ENCODE results near the gene SNX7. TPM values are rescaled to one million over a fixed set of nuclear protein-coding genes. Genes with fewer than 3 reads are reported as not detected.

Gene SNX7
- 10 to 100 TPM in 3 of 4 donors, 1 to 10 TPM in 1; 9.9 to 27.0 (median 18.3) TPM for total RNA-seq

- DNase-seq, result peak; percentile 20 to 91 (median 84)
- Histone ChIP-seq H3K4me3 (peak within 1 kb of the TSS; percentile 41 to 91 (median 64)), H3K36me3 (no peaks in the 10 kb centered on the region), H3K4me1 (peaks cover 0 to 13% (median 4%) of the 10 kb centered on the region in 4 donors), H3K27ac (peak within 1 kb of the TSS; percentile 66 to 96 (median 85)), H3K9me3 (no peaks in the 10 kb centered on the region), H3K27me3 (no peaks in the 10 kb centered on the region)
- TF ChIP-seq CTCF (IDR thresholded peaks at IDR 0.05) (peak in 3 of 6 experiments; percentile 3 to 25 (median 4)), POLR2A (IDR thresholded peaks at IDR 0.05) (peak; percentile 63 to 79)
Observed at GRCh38 chr1:98661544-98662355, at the start of gene SNX7. SNX7 (plus strand) TSS chr1:98661721; CDS start chr1:98661732, 11 bp downstream.

GRCh38 chr1:98637316-98637715, 24.2 kb upstream of the SNX7 start:
- H3K27ac ChIP-seq, result no peak overlapping the region
- no peaks in the 10 kb centered on the region for H3K36me3 ChIP-seq
- H3K4me3 ChIP-seq, result no peak overlapping the region
- TF ChIP-seq POLR2A (IDR thresholded peaks at IDR 0.05) (no peak), CTCF (IDR thresholded peaks at IDR 0.05) (no peak)
- DNase-seq, result no peak
- H3K4me1 ChIP-seq, result no peaks in the 10 kb centered on the region
- no peaks in the 10 kb centered on the region for H3K9me3 ChIP-seq
- H3K27me3 ChIP-seq, result no peaks in the 10 kb centered on the region

- H3K36me3 ChIP-seq, result no peaks in the 10 kb centered on the region
- H3K4me3 ChIP-seq, result no peak overlapping the region
- H3K4me1 ChIP-seq, result no peaks in the 10 kb centered on the region
- TF ChIP-seq POLR2A (IDR thresholded peaks at IDR 0.05) (no peak), CTCF (IDR thresholded peaks at IDR 0.05) (no peak)
- H3K27ac ChIP-seq, result no peak overlapping the region
- H3K9me3 ChIP-seq, result no peaks in the 10 kb centered on the region
- no peaks in the 10 kb centered on the region for H3K27me3 ChIP-seq
- no peak for DNase-seq
Observed at GRCh38 chr1:98638185-98638584, 23.3 kb upstream of the SNX7 start.

GRCh38 chr1:98644510-98644909, 17.0 kb upstream of the SNX7 start:
- TF ChIP-seq CTCF (IDR thresholded peaks at IDR 0.05) (no peak), POLR2A (IDR thresholded peaks at IDR 0.05) (no peak)
- H3K27me3 ChIP-seq, result no peaks in the 10 kb centered on the region
- no peaks in the 10 kb centered on the region for H3K9me3 ChIP-seq
- H3K36me3 ChIP-seq, result no peaks in the 10 kb centered on the region
- H3K27ac ChIP-seq, result no peak overlapping the region
- no peaks in the 10 kb centered on the region for H3K4me1 ChIP-seq
- DNase-seq, result no peak
- H3K4me3 ChIP-seq, result no peak overlapping the region

- TF ChIP-seq POLR2A (IDR thresholded peaks at IDR 0.05), result no peak
- no peak for TF ChIP-seq CTCF (IDR thresholded peaks at IDR 0.05)
- H3K36me3 ChIP-seq, result no peaks in the 10 kb centered on the region
- DNase-seq, result no peak
Observed at GRCh38 chr1:98651116-98651632, 10.3 kb upstream of the SNX7 start.

More at GRCh38 chr1:98651116-98651632, 10.3 kb upstream of the SNX7 start:
- Histone ChIP-seq H3K9me3 (no peaks in the 10 kb centered on the region), H3K4me3 (no peak overlapping the region), H3K4me1 (no peaks in the 10 kb centered on the region), H3K27ac (no peak overlapping the region), H3K27me3 (no peaks in the 10 kb centered on the region)
